Mesenchymal stem cell (in vitro differentiated cells and primary cell): Measurements from ENCODE around the gene PPP1R9A.

Experiments used
- DNase-seq: peaks from one replicate; pipeline ENCODE4 v3.0.0-alpha.2; 2013
- H2AFZ ChIP-seq: one replicate; pipeline ENCODE4 v1.6.1; 2013; ENCODE audit warnings: low read depth, mild to moderate bottlenecking, control low read depth, inconsistent platforms, low read length, moderate library complexity
- H2AK5ac ChIP-seq: 2 replicates; pipeline ENCODE4 v1.6.1; 2013; ENCODE audit warnings: low read length, moderate library complexity, mild to moderate bottlenecking, inconsistent platforms; ENCODE audit not compliant: severe bottlenecking
- H2BK120ac ChIP-seq: one replicate; pipeline ENCODE4 v1.6.1; 2013; ENCODE audit warnings: low read depth, mild to moderate bottlenecking, inconsistent platforms, low read length, moderate library complexity
- H2BK12ac ChIP-seq, 2 experiments: one replicate each; pipeline ENCODE4 v1.6.1; 2013; ENCODE audit warnings: inconsistent platforms in 2 of 2, low read length in 2 of 2, mild to moderate bottlenecking in 2 of 2, moderate library complexity in 2 of 2, control low read depth in 1 of 2
- H2BK15ac ChIP-seq: one replicate; pipeline ENCODE4 v1.6.1; 2013; ENCODE audit warnings: mild to moderate bottlenecking, low read depth, inconsistent platforms; ENCODE audit not compliant: poor library complexity, severe bottlenecking
- H2BK5ac ChIP-seq: 2 replicates; pipeline ENCODE4 v1.6.1; 2013; ENCODE audit warnings: low read depth, mild to moderate bottlenecking, low read length, control low read depth, inconsistent platforms; ENCODE audit not compliant: poor library complexity, severe bottlenecking
- H3K14ac ChIP-seq, 2 experiments: one replicate each; pipeline ENCODE4 v1.6.1; 2013; ENCODE audit warnings: inconsistent platforms in 2 of 2, low read length in 2 of 2, control low read depth in 1 of 2, mild to moderate bottlenecking in 1 of 2, moderate library complexity in 1 of 2
- H3K18ac ChIP-seq, 2 experiments: one replicate each; pipeline ENCODE4 v1.6.1; 2013; ENCODE audit warnings: inconsistent platforms in 2 of 2, low read length in 2 of 2, control low read depth in 1 of 2, low read depth in 1 of 2, mild to moderate bottlenecking in 1 of 2
- H3K23ac ChIP-seq, 2 experiments: one replicate each; pipeline ENCODE4 v1.6.1; 2013; ENCODE audit warnings: inconsistent platforms in 2 of 2, low read length in 2 of 2, mild to moderate bottlenecking in 2 of 2, moderate library complexity in 2 of 2, control low read depth in 1 of 2
- H3K27ac ChIP-seq: 2 replicates; pipeline ENCODE4 v1.5.1; 2013; ENCODE audit warnings: mild to moderate bottlenecking, moderate library complexity, low read length, control low read depth, inconsistent platforms; ENCODE audit not compliant: poor library complexity, severe bottlenecking
- H3K27me3 ChIP-seq, 2 experiments: 2 replicates each; pipeline versions ENCODE4 v1.6.1 to v1.7.0; 2013; ENCODE audit warnings: low read length in 2 of 2, mild to moderate bottlenecking in 2 of 2, moderate library complexity in 2 of 2, control low read depth in 1 of 2, inconsistent platforms in 1 of 2; ENCODE audit not compliant: control insufficient read depth in 1 of 2, insufficient read depth in 1 of 2
- H3K36me3 ChIP-seq, 2 experiments: 2 replicates each; pipeline versions ENCODE4 v1.6.1 to v1.7.0; 2013; ENCODE audit warnings: low read length in 2 of 2, control low read depth in 1 of 2, inconsistent platforms in 1 of 2, low read depth in 1 of 2, mild to moderate bottlenecking in 1 of 2; ENCODE audit not compliant: insufficient read depth in 2 of 2, control insufficient read depth in 1 of 2
- H3K4ac ChIP-seq, 2 experiments: one replicate each; pipeline ENCODE4 v1.6.1; 2013; ENCODE audit warnings: inconsistent platforms in 2 of 2, low read length in 2 of 2, mild to moderate bottlenecking in 2 of 2, moderate library complexity in 2 of 2, control low read depth in 1 of 2, low read depth in 1 of 2
- H3K4me1 ChIP-seq: 2 replicates; pipeline ENCODE4 v1.6.1; 2013; ENCODE audit warnings: low read depth, low read length, control low read depth; ENCODE audit not compliant: control insufficient read depth, insufficient read depth
- H3K4me2 ChIP-seq: 2 replicates; pipeline ENCODE4 v1.6.1; 2013; ENCODE audit warnings: low read length, mild to moderate bottlenecking, inconsistent platforms; ENCODE audit not compliant: poor library complexity, severe bottlenecking
- H3K4me3 ChIP-seq, 2 experiments: 2 replicates each; pipeline versions ENCODE4 v1.5.1 to v1.7.0; 2013; ENCODE audit warnings: low read length in 2 of 2, mild to moderate bottlenecking in 2 of 2, control low read depth in 1 of 2, low read depth in 1 of 2; ENCODE audit not compliant: insufficient read depth in 1 of 2
- H3K79me1 ChIP-seq: replicated peaks from 2 replicates; pipeline ENCODE4 v1.6.1; 2013; ENCODE audit warnings: mild to moderate bottlenecking, control low read depth, low read length, inconsistent platforms; ENCODE audit not compliant: poor library complexity, severe bottlenecking
- H3K9ac ChIP-seq: 2 replicates; pipeline ENCODE4 v1.7.0; 2013; ENCODE audit warnings: mild to moderate bottlenecking, low read length, moderate library complexity
- H3K9me3 ChIP-seq: 2 replicates; pipeline ENCODE4 v1.7.0; 2013; ENCODE audit warnings: mild to moderate bottlenecking, low read length; ENCODE audit not compliant: control insufficient read depth
- H4K8ac ChIP-seq: one replicate; pipeline ENCODE4 v1.6.1; 2013; ENCODE audit warnings: inconsistent platforms, mild to moderate bottlenecking, low read length, moderate library complexity
- H4K91ac ChIP-seq: one replicate; pipeline ENCODE4 v1.6.1; 2013; ENCODE audit warnings: mild to moderate bottlenecking, low read length, inconsistent platforms
- WGBS: methylation state at CpG from one replicate; pipeline ENCODE4 v1.1.7; 2013; ENCODE audit warnings: mixed read lengths; 5-methylcytosine and 5-hydroxymethylcytosine counted together

The PPP1R9A gene

GRCh38 chr7:95026421-95027072 is 119.2 kb downstream of the PPP1R9A start:
- Histone ChIP-seq H3K79me1 (peaks cover 13% of the 10 kb centered on the region), H3K9ac (no peak overlapping the region), H4K8ac (no peak overlapping the region), H2AFZ (no peak overlapping the region), H2BK5ac (no peak overlapping the region), H3K27me3 (no peaks in the 10 kb centered on the region), H3K18ac (no peak overlapping the region), H2BK120ac (no peak overlapping the region), H3K4me3 (no peak overlapping the region), H3K4me1 (peaks cover 2% of the 10 kb centered on the region), H2AK5ac (no peak overlapping the region), H3K36me3 (peaks cover 0 to 4% of the 10 kb centered on the region in 2 experiments), H3K14ac (no peak overlapping the region), H2BK15ac (no peak overlapping the region), H3K9me3 (peaks cover 6% of the 10 kb centered on the region), H4K91ac (no peak overlapping the region), H3K4me2 (no peak overlapping the region), H3K27ac (no peak overlapping the region), H3K4ac (no peak overlapping the region), H3K23ac (no peak overlapping the region), H2BK12ac (no peak overlapping the region)
- WGBS: 71% methylated on average over 3 of the region's 6 CpGs
- peak; percentile 21 for DNase-seq

- peaks cover 6% of the 10 kb centered on the region for H3K9me3 ChIP-seq
These were observed 120.0 kb downstream of the PPP1R9A start for GRCh38 chr7:95027234-95027872.

GRCh38 chr7:95028683-95029082 is 121.3 kb downstream of the PPP1R9A start:
- no peak overlapping the region for H4K8ac ChIP-seq
- H3K27ac ChIP-seq: no peak overlapping the region
- H2AK5ac ChIP-seq: no peak overlapping the region
- H3K18ac ChIP-seq: no peak overlapping the region
- peaks cover 2% of the 10 kb centered on the region for H3K4me1 ChIP-seq
- H3K4ac ChIP-seq: no peak overlapping the region
- no peaks in the 10 kb centered on the region for H3K27me3 ChIP-seq
- no peak overlapping the region for H2BK15ac ChIP-seq
- no peak overlapping the region for H3K4me3 ChIP-seq
- H2AFZ ChIP-seq: no peak overlapping the region
- peaks cover 16% of the 10 kb centered on the region for H3K79me1 ChIP-seq
- no peak overlapping the region for H4K91ac ChIP-seq
- no CpG with 5 or more reads among the region's 1 CpG for WGBS
- peaks cover 0 to 4% of the 10 kb centered on the region in 2 experiments for H3K36me3 ChIP-seq
- no peak overlapping the region for H2BK5ac ChIP-seq
- DNase-seq: peak; percentile 12
- no peak overlapping the region for H2BK12ac ChIP-seq
- no peak overlapping the region for H3K4me2 ChIP-seq
- H3K9ac ChIP-seq: no peak overlapping the region
- H3K23ac ChIP-seq: no peak overlapping the region
- no peak overlapping the region for H3K14ac ChIP-seq
- no peak overlapping the region for H2BK120ac ChIP-seq
- H3K9me3 ChIP-seq: peaks cover 6% of the 10 kb centered on the region

More at GRCh38 chr7:95027234-95027872, 120.0 kb downstream of the PPP1R9A start:
- no peak overlapping the region for H3K4me3 ChIP-seq
- no peak overlapping the region for H3K18ac ChIP-seq
- H2BK120ac ChIP-seq: no peak overlapping the region
- no peak for DNase-seq
- H4K91ac ChIP-seq: peak overlapping the region; percentile 25
- no peak overlapping the region for H3K23ac ChIP-seq
- peaks cover 2% of the 10 kb centered on the region for H3K4me1 ChIP-seq
- H2BK5ac ChIP-seq: no peak overlapping the region
- peaks cover 16% of the 10 kb centered on the region for H3K79me1 ChIP-seq
- WGBS: 90% methylated on average over 7 of the region's 11 CpGs
- H3K36me3 ChIP-seq: peaks cover 0 to 4% of the 10 kb centered on the region in 2 experiments
- H2BK15ac ChIP-seq: no peak overlapping the region
- no peaks in the 10 kb centered on the region for H3K27me3 ChIP-seq
- no peak overlapping the region for H3K4me2 ChIP-seq
- H4K8ac ChIP-seq: no peak overlapping the region
- no peak overlapping the region for H3K14ac ChIP-seq
- H3K27ac ChIP-seq: no peak overlapping the region
- no peak overlapping the region for H2AK5ac ChIP-seq
- no peak overlapping the region for H3K4ac ChIP-seq
- H3K9ac ChIP-seq: no peak overlapping the region
- no peak overlapping the region for H2BK12ac ChIP-seq
- no peak overlapping the region for H2AFZ ChIP-seq

- H3K27me3 ChIP-seq: no peaks in the 10 kb centered on the region
- no peak overlapping the region for H3K4me3 ChIP-seq
- no peak overlapping the region for H3K4me2 ChIP-seq
- no peak overlapping the region for H3K18ac ChIP-seq
- no peak overlapping the region for H2BK15ac ChIP-seq
- no peak overlapping the region for H3K4ac ChIP-seq
- no peak overlapping the region for H2AFZ ChIP-seq
- H3K14ac ChIP-seq: no peak overlapping the region
- no peak overlapping the region for H3K9ac ChIP-seq
- H3K36me3 ChIP-seq: no peaks in the 10 kb centered on the region
- no peak overlapping the region for H2AK5ac ChIP-seq
- H3K79me1 ChIP-seq: peaks cover 14% of the 10 kb centered on the region
- no peak for DNase-seq
- no peak overlapping the region for H3K23ac ChIP-seq
- H3K4me1 ChIP-seq: no peaks in the 10 kb centered on the region
- H3K9me3 ChIP-seq: no peaks in the 10 kb centered on the region
- no peak overlapping the region for H2BK5ac ChIP-seq
- H3K27ac ChIP-seq: no peak overlapping the region
- no peak overlapping the region for H4K8ac ChIP-seq
- H2BK12ac ChIP-seq: no peak overlapping the region
- no peak overlapping the region for H4K91ac ChIP-seq
- no peak overlapping the region for H2BK120ac ChIP-seq
These were observed 127.9 kb downstream of the PPP1R9A start for GRCh38 chr7:95035295-95035694.
